Spleen (tissue), 7 donors: ENCODE measurements around the gene OSBPL10.

Experiments used
- POLR2A ChIP-seq, 3 donors: fragments of 450-650 bp; IDR thresholded peaks; one replicate each; pipeline ENCODE4 v1.5.1; 2017; ENCODE audit warnings: antibody characterized with exemption in 3 of 3, mild to moderate bottlenecking in 1 of 3
- TF ChIP-seq, protein P1 (sequence below), 11 experiments: fragments of 200-600 bp in 7 of 11; fragments of 450-650 bp in 4 of 11; sonication (generic) in 4 of 11; IDR thresholded peaks in 8 of 11; conservative IDR thresholded peaks in 3 of 11; 1 replicate in 7 of 11; 2 replicates in 4 of 11; pipeline versions ENCODE4 v1.4.0 to v1.8.0; 2016 to 2021; ENCODE audit warnings: antibody characterized with exemption in 11 of 11, inconsistent platforms in 4 of 11, mild to moderate bottlenecking in 1 of 11
- donor health status: DM: no; HTN: no; CAD: no; lungs with moderate emphysema.
- donor health status: DM: no; HTN: no; CAD: no.
- donor health status: DM: no; HTN: no; CAD: no.

DNA sequence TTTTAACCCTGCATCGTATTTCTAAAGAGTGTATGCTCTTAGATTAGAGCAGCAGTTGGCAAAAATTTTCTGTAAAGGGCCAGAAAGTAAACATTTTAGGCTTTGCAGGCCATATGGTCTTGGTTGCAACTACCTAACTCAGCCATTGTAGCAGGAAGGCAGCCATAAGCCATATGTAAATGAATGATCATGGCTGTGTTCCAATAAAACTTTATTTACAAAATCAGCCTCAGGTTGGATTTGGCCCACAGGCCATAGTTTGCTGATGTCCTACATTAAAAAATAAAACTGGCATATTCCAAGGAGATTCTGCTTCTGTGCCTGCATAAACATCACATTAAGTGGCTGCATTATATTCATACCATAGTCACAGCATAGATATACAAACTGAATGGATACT is 313.5 kb downstream of the OSBPL10 start:
- TF ChIP-seq POLR2A (IDR thresholded peaks at IDR 0.05), result no peak
- TF ChIP-seq, protein P1, sequence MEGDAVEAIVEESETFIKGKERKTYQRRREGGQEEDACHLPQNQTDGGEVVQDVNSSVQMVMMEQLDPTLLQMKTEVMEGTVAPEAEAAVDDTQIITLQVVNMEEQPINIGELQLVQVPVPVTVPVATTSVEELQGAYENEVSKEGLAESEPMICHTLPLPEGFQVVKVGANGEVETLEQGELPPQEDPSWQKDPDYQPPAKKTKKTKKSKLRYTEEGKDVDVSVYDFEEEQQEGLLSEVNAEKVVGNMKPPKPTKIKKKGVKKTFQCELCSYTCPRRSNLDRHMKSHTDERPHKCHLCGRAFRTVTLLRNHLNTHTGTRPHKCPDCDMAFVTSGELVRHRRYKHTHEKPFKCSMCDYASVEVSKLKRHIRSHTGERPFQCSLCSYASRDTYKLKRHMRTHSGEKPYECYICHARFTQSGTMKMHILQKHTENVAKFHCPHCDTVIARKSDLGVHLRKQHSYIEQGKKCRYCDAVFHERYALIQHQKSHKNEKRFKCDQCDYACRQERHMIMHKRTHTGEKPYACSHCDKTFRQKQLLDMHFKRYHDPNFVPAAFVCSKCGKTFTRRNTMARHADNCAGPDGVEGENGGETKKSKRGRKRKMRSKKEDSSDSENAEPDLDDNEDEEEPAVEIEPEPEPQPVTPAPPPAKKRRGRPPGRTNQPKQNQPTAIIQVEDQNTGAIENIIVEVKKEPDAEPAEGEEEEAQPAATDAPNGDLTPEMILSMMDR (IDR thresholded peaks at IDR 0.05 in 8 of 11, conservative IDR thresholded peaks at IDR 0.05 in 3 of 11), result no peak
